ENCODE data around the gene IGFBP7.

IGFBP7 gene

GRCh38 chr4:57104706-57105560, 5.3 kb downstream of the IGFBP7 start:
- no peak for DNase-seq (ENCODE audit: low read depth)
- no peak for TF ChIP-seq CTCF (conservative IDR thresholded peaks at IDR 0.05; ENCODE audit: low read length)
- H3K4me3 ChIP-seq (ENCODE audit: low read length) = no peak overlapping the region

- peak; percentile 60 for DNase-seq (ENCODE audit: low read depth)
- no peak for TF ChIP-seq CTCF (conservative IDR thresholded peaks at IDR 0.05; ENCODE audit: low read length)
- H3K4me3 ChIP-seq (ENCODE audit: low read length) = no peak overlapping the region
Observed at GRCh38 chr4:57103051-57103450, 7.1 kb downstream of the IGFBP7 start.

GRCh38 chr4:57102050-57102624, 8.0 kb downstream of the IGFBP7 start:
- peak; percentile 82 for DNase-seq (ENCODE audit: low read depth)
- TF ChIP-seq CTCF (conservative IDR thresholded peaks at IDR 0.05; ENCODE audit: low read length) = no peak
- no peak overlapping the region for H3K4me3 ChIP-seq (ENCODE audit: low read length)

- peak; percentile 45 for DNase-seq (ENCODE audit: low read depth)
- no peak overlapping the region for H3K4me3 ChIP-seq (ENCODE audit: low read length)
- no peak for TF ChIP-seq CTCF (conservative IDR thresholded peaks at IDR 0.05; ENCODE audit: low read length)
Observed at GRCh38 chr4:57100979-57101651, 9.1 kb downstream of the IGFBP7 start.

- H3K4me3 ChIP-seq (ENCODE audit: low read length) = no peak overlapping the region
- DNase-seq (ENCODE audit: low read depth) = no peak
- no peak for TF ChIP-seq CTCF (conservative IDR thresholded peaks at IDR 0.05; ENCODE audit: low read length)
Observed at GRCh38 chr4:57099363-57099762, 10.8 kb downstream of the IGFBP7 start.

- TF ChIP-seq CTCF (conservative IDR thresholded peaks at IDR 0.05; ENCODE audit: low read length) = no peak
- DNase-seq (ENCODE audit: low read depth) = peak; percentile 94
- no peak overlapping the region for H3K4me3 ChIP-seq (ENCODE audit: low read length)
Observed at GRCh38 chr4:57098941-57099340, 11.2 kb downstream of the IGFBP7 start.

Measured in AG10803 (cell line).